HUES64 (cell line): ENCODE results near the gene RFWD3.
"Not testable (repeated sequence)": the region's sequence is repeated elsewhere in the genome, so short reads cannot be mapped to it uniquely, and the experiment has no call there.

Source experiments
- H3K27ac ChIP-seq: 2 replicates; pipeline ENCODE4 v1.7.0; 2013; ENCODE audit warnings: low read depth, low read length, inconsistent platforms
- H3K27me3 ChIP-seq: 2 replicates; pipeline ENCODE4 v1.6.1; 2013; ENCODE audit warnings: mild to moderate bottlenecking, low read length; ENCODE audit not compliant: insufficient read depth
- H3K36me3 ChIP-seq: 2 replicates; pipeline ENCODE4 v1.6.1; 2013; ENCODE audit warnings: mild to moderate bottlenecking, low read length; ENCODE audit not compliant: insufficient read depth
- H3K4me1 ChIP-seq: 2 replicates; pipeline ENCODE4 v1.6.1; 2013; ENCODE audit warnings: mild to moderate bottlenecking, low read length, moderate library complexity; ENCODE audit not compliant: insufficient read depth
- H3K4me3 ChIP-seq: 2 replicates; pipeline ENCODE4 v1.5.1; 2013; ENCODE audit warnings: mild to moderate bottlenecking, low read length, moderate library complexity
- H3K9ac ChIP-seq: 2 replicates; pipeline ENCODE4 v1.6.1; 2013; ENCODE audit warnings: mild to moderate bottlenecking, low read depth, low read length
- H3K9me3 ChIP-seq: 2 replicates; pipeline ENCODE4 v1.6.1; 2013; ENCODE audit warnings: low read depth, low read length; ENCODE audit not compliant: insufficient read depth
- WGBS: fragments of 150-250, 120-280 bp; methylation state at CpG from one replicate; pipeline ENCODE4 v1.1.7; 2013; ENCODE audit warnings: missing lambda C conversion rate; 5-methylcytosine and 5-hydroxymethylcytosine counted together

Gene RFWD3

GRCh38 chr16:74695450-74696422, 29.1 kb upstream of the RFWD3 start:
- Histone ChIP-seq H3K9ac (no peak overlapping the region), H3K36me3 (no peaks in the 10 kb centered on the region), H3K4me3 (peak overlapping the region; percentile 59)

DNA sequence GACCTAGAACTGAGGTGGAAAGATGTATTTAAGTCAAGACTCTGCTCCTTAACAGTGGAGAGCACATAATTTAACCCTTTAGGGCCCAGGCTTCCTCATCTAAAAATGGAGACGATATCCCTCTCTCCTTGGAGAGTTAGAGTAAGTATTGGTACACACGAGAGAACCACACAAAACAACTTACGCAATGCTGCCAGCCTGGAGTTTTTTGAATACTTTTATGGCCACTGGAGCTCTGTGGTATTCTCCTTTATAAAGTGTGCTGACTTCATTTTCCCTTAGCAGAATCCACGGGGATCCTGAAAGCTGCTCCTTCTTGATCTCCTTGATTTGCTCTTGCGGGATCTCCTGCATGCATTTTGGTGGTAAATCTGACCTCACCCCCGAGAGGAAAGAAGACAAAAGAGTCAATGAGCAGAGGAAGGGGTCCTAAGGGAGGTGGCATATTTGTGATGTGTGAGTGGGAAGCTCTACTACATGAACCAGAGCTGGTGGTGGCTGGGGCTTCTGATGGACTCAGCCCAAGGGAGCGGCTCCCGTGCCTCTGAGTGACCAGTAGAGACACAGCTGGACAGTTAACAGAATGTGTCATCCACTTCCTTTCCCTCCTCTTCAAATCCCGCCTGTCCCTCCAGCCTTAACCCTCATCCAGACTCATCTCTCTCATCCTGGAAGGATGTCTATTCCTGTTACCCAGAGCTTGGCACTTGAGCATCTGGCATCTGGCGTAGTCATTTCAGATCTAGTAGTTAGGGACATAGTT, 24.6 kb upstream of the RFWD3 start:
- WGBS = 88% methylated on average over 10 of the region's 10 CpGs
- Histone ChIP-seq H3K4me1 (0 out of 2 replicates have a peak, but pooled peaks cover 4% of the 10 kb centered on the region), H3K36me3 (no peaks in the 10 kb centered on the region), H3K4me3 (no peak overlapping the region), H3K27me3 (no peaks in the 10 kb centered on the region), H3K9me3 (no peaks in the 10 kb centered on the region), H3K9ac (no peak overlapping the region), H3K27ac (no peak overlapping the region)

More at GRCh38 chr16:74695450-74696422, 29.1 kb upstream of the RFWD3 start:
- WGBS = 63% methylated on average over 18 of the region's 19 CpGs
- peaks cover 15% of the 10 kb centered on the region for H3K27me3 ChIP-seq
- H3K4me1 ChIP-seq = 0 out of 2 replicates have a peak, but pooled peaks cover 4% of the 10 kb centered on the region
- H3K27ac ChIP-seq = no peak overlapping the region
- no peaks in the 10 kb centered on the region for H3K9me3 ChIP-seq

DNA sequence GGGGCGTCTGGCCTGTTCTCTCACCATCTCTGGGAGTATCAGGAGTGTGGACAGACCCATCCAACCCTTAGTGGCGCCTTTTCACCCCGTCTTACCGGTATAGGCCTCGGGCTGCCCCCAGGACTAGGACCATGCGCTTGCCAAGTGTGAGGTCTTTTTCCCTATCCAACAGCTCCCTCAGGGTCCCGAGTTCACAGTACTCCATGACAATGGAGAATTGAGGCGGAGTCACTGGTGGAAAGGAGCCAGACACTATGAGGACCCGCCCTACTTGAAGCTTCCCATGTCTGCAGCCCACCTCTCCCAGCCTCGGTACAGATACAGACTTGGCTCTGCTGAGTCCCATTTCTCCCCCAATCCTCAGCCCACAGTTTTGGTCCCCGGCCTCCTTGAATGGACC, 15.9 kb upstream of the RFWD3 start:
- Histone ChIP-seq H3K36me3 (no peaks in the 10 kb centered on the region), H3K9ac (no peak overlapping the region), H3K4me1 (no peaks in the 10 kb centered on the region), H3K9me3 (no peaks in the 10 kb centered on the region), H3K4me3 (no peak overlapping the region), H3K27me3 (no peaks in the 10 kb centered on the region), H3K27ac (no peak overlapping the region)
- 86% methylated on average over 11 of the region's 11 CpGs for WGBS

GRCh38 chr16:74680681-74681080, 14.0 kb upstream of the RFWD3 start:
- H3K36me3 ChIP-seq = no peaks in the 10 kb centered on the region
- 92% methylated on average over 6 of the region's 6 CpGs for WGBS

DNA sequence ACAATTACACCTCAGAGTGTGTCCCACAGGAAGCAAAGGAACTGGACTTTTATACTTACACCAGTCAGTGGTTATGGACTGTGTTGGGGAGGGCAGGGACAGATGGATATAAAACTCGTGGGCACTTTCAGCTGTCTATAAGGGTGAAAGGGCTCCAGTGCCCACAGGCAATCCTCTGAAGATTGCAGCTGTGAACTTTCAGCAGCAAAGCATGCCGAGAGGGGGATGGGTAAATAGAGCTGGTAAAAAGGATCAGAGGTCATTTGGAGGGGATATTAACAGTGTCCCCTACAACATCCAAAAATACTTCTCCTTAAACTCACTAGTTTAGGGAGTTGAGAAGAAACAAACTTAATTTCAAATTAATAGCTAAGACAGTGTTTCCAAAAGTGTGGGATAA, 13.3 kb upstream of the RFWD3 start:
- no peaks in the 10 kb centered on the region for H3K4me1 ChIP-seq
- H3K27me3 ChIP-seq = no peaks in the 10 kb centered on the region
- no peaks in the 10 kb centered on the region for H3K36me3 ChIP-seq
- no peak overlapping the region for H3K4me3 ChIP-seq
- no peak overlapping the region for H3K27ac ChIP-seq
- H3K9me3 ChIP-seq = no peaks in the 10 kb centered on the region
- no peak overlapping the region for H3K9ac ChIP-seq
- 68% methylated on average over 2 of the region's 2 CpGs for WGBS

More at GRCh38 chr16:74680681-74681080, 14.0 kb upstream of the RFWD3 start:
- no peak overlapping the region for H3K27ac ChIP-seq
- H3K9me3 ChIP-seq = no peaks in the 10 kb centered on the region
- H3K4me1 ChIP-seq = no peaks in the 10 kb centered on the region
- H3K9ac ChIP-seq = no peak overlapping the region
- H3K27me3 ChIP-seq = no peaks in the 10 kb centered on the region
- no peak overlapping the region for H3K4me3 ChIP-seq

- H3K4me3 ChIP-seq = no peak overlapping the region
- H3K27me3 ChIP-seq = no peaks in the 10 kb centered on the region
- no peaks in the 10 kb centered on the region for H3K36me3 ChIP-seq
- H3K9ac ChIP-seq = no peak overlapping the region
- no peaks in the 10 kb centered on the region for H3K4me1 ChIP-seq
- no peak overlapping the region for H3K27ac ChIP-seq
- 90% methylated on average over 4 of the region's 4 CpGs for WGBS
- H3K9me3 ChIP-seq = no peaks in the 10 kb centered on the region
Observed at GRCh38 chr16:74677868-74678267, 11.2 kb upstream of the RFWD3 start.

DNA sequence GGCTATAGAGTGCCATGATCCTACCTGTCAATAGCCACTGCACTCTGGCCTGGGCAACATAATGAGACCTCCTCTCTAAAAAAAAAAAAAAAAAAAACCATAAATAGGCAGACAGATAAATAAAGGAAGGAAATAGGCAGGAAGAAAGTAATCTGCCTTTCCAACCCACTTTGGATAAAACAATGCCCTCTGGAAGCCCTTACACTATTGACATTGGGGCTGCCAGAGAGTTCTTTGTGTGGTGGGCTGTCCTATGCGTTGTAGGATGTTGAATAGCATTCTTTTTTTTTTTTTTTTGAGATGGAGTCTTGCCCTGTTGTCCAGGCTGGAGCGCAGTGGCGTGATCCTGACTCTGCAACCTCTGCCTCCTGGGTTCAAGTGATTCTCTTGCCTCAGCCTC, 7.2 kb upstream of the RFWD3 start:
- Histone ChIP-seq H3K4me1 (no peaks in the 10 kb centered on the region), H3K27ac (no peak overlapping the region), H3K9ac (no peak overlapping the region), H3K4me3 (no peak overlapping the region), H3K27me3 (no peaks in the 10 kb centered on the region), H3K36me3 (no peaks in the 10 kb centered on the region), H3K9me3 (no peaks in the 10 kb centered on the region)
- 93% methylated on average over 3 of the region's 3 CpGs for WGBS

- not testable (repeated sequence) for H3K4me1 ChIP-seq, H3K4me3 ChIP-seq, H3K27me3 ChIP-seq, H3K9me3 ChIP-seq, H3K9ac ChIP-seq, H3K27ac ChIP-seq
- 96% methylated on average over 10 of the region's 10 CpGs for WGBS
- peaks cover 14% of the 10 kb centered on the region for H3K36me3 ChIP-seq
Observed at GRCh38 chr16:74668877-74669276, 2.2 kb upstream of the RFWD3 start.

DNA sequence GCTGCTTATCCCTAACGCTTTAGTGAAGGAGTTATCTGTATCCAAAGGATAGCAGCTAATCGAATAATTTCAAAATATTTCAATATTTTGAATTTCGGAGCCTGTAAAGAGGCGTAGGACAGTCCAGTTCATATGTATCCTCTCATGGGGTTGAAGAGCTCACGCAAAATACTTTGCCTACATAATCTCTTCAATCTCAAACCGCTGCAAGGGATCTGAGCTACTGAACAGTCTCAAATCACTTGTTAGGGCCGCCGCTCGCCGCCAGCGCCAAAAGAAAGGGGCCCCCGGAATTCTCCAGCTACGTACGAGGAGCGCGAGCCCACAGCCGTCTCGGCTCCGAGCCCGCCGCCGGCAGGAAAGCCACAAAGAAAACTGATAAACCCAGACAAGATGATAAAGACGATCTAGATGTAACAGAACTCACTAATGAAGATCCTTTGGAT, 601 bp upstream of the RFWD3 start:
- H3K4me3 ChIP-seq = peak overlapping the region; percentile 88

DNA sequence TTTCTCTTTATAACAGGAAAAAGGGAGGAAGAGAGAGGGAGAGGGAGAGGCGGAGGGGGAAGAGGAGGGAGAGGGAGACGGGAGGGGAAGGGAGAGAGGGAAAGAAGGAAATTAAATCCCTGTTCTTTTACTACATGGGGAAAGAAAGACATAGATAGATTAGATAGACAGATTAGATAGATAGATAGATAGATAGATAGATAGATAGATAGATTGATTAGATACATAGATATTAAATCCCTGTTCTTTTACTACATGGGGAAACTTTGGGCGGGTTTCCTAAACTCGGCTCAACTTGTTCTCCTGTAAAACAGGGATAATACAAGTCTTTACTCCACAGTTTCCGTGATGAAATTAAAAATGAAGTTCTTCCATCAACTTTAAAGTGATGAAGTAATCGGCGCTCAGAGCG, 661 bp downstream of the RFWD3 start:
- no peaks in the 10 kb centered on the region for H3K9me3 ChIP-seq
- no peaks in the 10 kb centered on the region for H3K27me3 ChIP-seq
- H3K4me3 ChIP-seq = peak overlapping the region; percentile 88
- peaks cover 43% of the 10 kb centered on the region for H3K36me3 ChIP-seq
- WGBS = 10% methylated on average over 7 of the region's 8 CpGs
- H3K4me1 ChIP-seq = peaks cover 4% of the 10 kb centered on the region; the same call in 1 of the 2 replicates
- H3K9ac ChIP-seq = peak overlapping the region; percentile 96
- H3K27ac ChIP-seq = peak overlapping the region; percentile 89

More for the DNA sequence above, 601 bp upstream of the RFWD3 start:
- Histone ChIP-seq H3K27me3 (no peaks in the 10 kb centered on the region), H3K9ac (peak overlapping the region; percentile 89), H3K9me3 (no peaks in the 10 kb centered on the region), H3K36me3 (peaks cover 30% of the 10 kb centered on the region), H3K4me1 (peaks cover 4% of the 10 kb centered on the region; the same call in 1 of the 2 replicates), H3K27ac (peak overlapping the region; percentile 60)
- under 1% methylated on average over 22 of the region's 23 CpGs for WGBS

- WGBS = 97% methylated on average over 5 of the region's 5 CpGs
Observed at GRCh38 chr16:74661064-74661463, 5.6 kb downstream of the RFWD3 start.

More at GRCh38 chr16:74661064-74661463, 5.6 kb downstream of the RFWD3 start:
- Histone ChIP-seq H3K4me3 (no peak overlapping the region), H3K27ac (no peak overlapping the region), H3K27me3 (no peaks in the 10 kb centered on the region), H3K9me3 (no peaks in the 10 kb centered on the region), H3K9ac (no peak overlapping the region), H3K36me3 (peaks cover 92% of the 10 kb centered on the region), H3K4me1 (no peaks in the 10 kb centered on the region)
